GM12878 (cell line): Measurements from ENCODE around the gene AKT1. TPM values are rescaled to one million over a fixed set of nuclear protein-coding genes. Genes with fewer than 3 reads are reported as not detected.

ENCODE experiments used
- ATAC-seq: fragments of 200-7000 bp; cut with Tn5 transposase; 3 replicates; pipeline ENCODE4 v1.9.1; 2020; ENCODE audit warnings: mild to moderate bottlenecking, moderate library complexity
- BruUV-seq: library from RNA; stranded (reverse); fragments of 400-500 nt; replicated peaks from 2 replicates; lab custom pipeline; 2021; lab: Mats Ljungman, UMichigan
- CTCF ChIA-PET: fragments of 300-600 bp; sonication (Branson Sonifier 250); formaldehyde crosslinking; extraction: SDS; loops from one replicate; lab custom pipeline; 2021; ENCODE audit warnings: inconsistent platforms; lab: Yijun Ruan, JAX
- POLR2A ChIA-PET: fragments of 350-600 bp; formaldehyde crosslinking; extraction: SDS; loops from one replicate; lab custom pipeline; 2021; ENCODE audit warnings: inconsistent platforms; lab: Charles Lee
- RAD21 ChIA-PET: fragments of 300-600 bp; sonication (Branson Sonifier 250); formaldehyde crosslinking; loops from one replicate; lab custom pipeline; 2023; ENCODE audit warnings: antibody characterized with exemption; ENCODE audit not compliant: unreplicated experiment; lab: Charles Lee
- SMC1A ChIA-PET: fragments of 300-600 bp; sonication (Branson Sonifier 250); formaldehyde crosslinking; loops from one replicate; lab custom pipeline; 2023; ENCODE audit not compliant: unreplicated experiment, uncharacterized antibody; lab: Charles Lee
- DNase-seq: peaks from one replicate; pipeline ENCODE4 v3.0.0-alpha.2; 2011; ENCODE audit warnings: low read depth, low spot score
- FAIRE-seq: peaks from 3 replicates; lab custom pipeline; 2011; peaks lifted over from hg19 to GRCh38; lab: Jason Lieb, UNC
- H2AFZ ChIP-seq: 2 replicates; pipeline ENCODE4 v1.6.0; 2011; ENCODE audit warnings: low read depth, low read length, control low read depth; ENCODE audit not compliant: control insufficient read depth
- H3K27ac ChIP-seq: 2 replicates; pipeline ENCODE4 v1.5.1; 2011; ENCODE audit warnings: control low read depth; ENCODE audit not compliant: control insufficient read depth, insufficient read depth
- H3K27me3 ChIP-seq, 2 experiments: replicated peaks in 1 of 2; 2 replicates each; pipeline versions ENCODE4 v1.6.0 to v1.6.1; 2011; ENCODE audit warnings: low read length in 1 of 2; ENCODE audit not compliant: control insufficient read depth in 2 of 2, insufficient read depth in 2 of 2
- H3K36me3 ChIP-seq, 2 experiments: 2 replicates each; pipeline ENCODE4 v1.5.1; 2011; ENCODE audit warnings: low read length in 1 of 2; ENCODE audit not compliant: control insufficient read depth in 2 of 2, insufficient read depth in 2 of 2
- H3K4me1 ChIP-seq: 2 replicates; pipeline ENCODE4 v1.6.1; 2011; ENCODE audit warnings: mild to moderate bottlenecking, low read length, moderate library complexity, mixed read lengths; ENCODE audit not compliant: control insufficient read depth, insufficient read depth
- H3K4me2 ChIP-seq: 2 replicates; pipeline ENCODE4 v1.6.0; 2011; ENCODE audit warnings: control low read depth; ENCODE audit not compliant: control insufficient read depth, insufficient read depth
- H3K4me3 ChIP-seq: fragments of 200-600 bp; sonication (generic); 2 replicates; pipeline ENCODE4 v1.5.1; 2016
- H3K79me2 ChIP-seq: 2 replicates; pipeline ENCODE4 v1.6.0; 2011; ENCODE audit warnings: low read length; ENCODE audit not compliant: control insufficient read depth, insufficient read depth
- H3K9ac ChIP-seq: 2 replicates; pipeline ENCODE4 v1.8.0; 2011; ENCODE audit warnings: low read length, control low read depth, mixed read lengths; ENCODE audit not compliant: control insufficient read depth, insufficient read depth
- H3K9me3 ChIP-seq: replicated peaks from 3 replicates; pipeline ENCODE4 v1.5.1; 2011; ENCODE audit warnings: mild to moderate bottlenecking, low read length; ENCODE audit not compliant: control insufficient read depth, insufficient read depth
- H4K20me1 ChIP-seq: 2 replicates; pipeline ENCODE4 v1.6.0; 2011; ENCODE audit not compliant: control insufficient read depth, insufficient read depth
- ATF7 ChIP-seq: fragments of 450-650 bp; IDR thresholded peaks from 2 replicates; pipeline ENCODE4 v1.6.1; 2016; ENCODE audit warnings: low read depth, mild to moderate bottlenecking
- BACH1 ChIP-seq: fragments of 450-650 bp; IDR thresholded peaks from 2 replicates; pipeline ENCODE4 v1.6.1; 2017; ENCODE audit warnings: mild to moderate bottlenecking, borderline replicate concordance
- BMI1 ChIP-seq: fragments of 450-650 bp; IDR thresholded peaks from 2 replicates; pipeline ENCODE4 v1.6.1; 2016; ENCODE audit warnings: mild to moderate bottlenecking, moderate library complexity, borderline replicate concordance
- CEBPB ChIP-seq, 2 experiments: fragments of 150-350 bp in 1 of 2; IDR thresholded peaks; 2 replicates each; pipeline ENCODE4 v1.6.1; 2012 to 2014; ENCODE audit warnings: low read depth in 2 of 2, low read length in 2 of 2, borderline replicate concordance in 1 of 2, inconsistent platforms in 1 of 2
- CHD4 ChIP-seq: fragments of 200-600 bp; sonication (generic); IDR thresholded peaks from 2 replicates; pipeline ENCODE4 v1.6.1; 2016; ENCODE audit warnings: mild to moderate bottlenecking
- E4F1 ChIP-seq: fragments of 450-650 bp; IDR thresholded peaks from 2 replicates; pipeline ENCODE4 v1.6.1; 2018; ENCODE audit warnings: borderline replicate concordance, mild to moderate bottlenecking; ENCODE audit not compliant: partially characterized antibody
- HDAC2 ChIP-seq: fragments of 200-600 bp; sonication (generic); IDR thresholded peaks from 2 replicates; pipeline ENCODE4 v1.6.1; 2017
- IRF3 ChIP-seq: fragments of 450-650 bp; IDR thresholded peaks from 2 replicates; pipeline ENCODE4 v1.6.1; 2014; ENCODE audit warnings: mild to moderate bottlenecking
- MLLT1 ChIP-seq: fragments of 450-650 bp; IDR thresholded peaks from 2 replicates; pipeline ENCODE4 v1.6.1; 2016; ENCODE audit warnings: mild to moderate bottlenecking
- MTA2 ChIP-seq: fragments of 450-650 bp; IDR thresholded peaks from 2 replicates; pipeline ENCODE4 v1.6.1; 2016; ENCODE audit warnings: low read depth, mild to moderate bottlenecking, moderate library complexity
- NFYB ChIP-seq: IDR thresholded peaks from 2 replicates; pipeline ENCODE4 v1.6.1; 2011; ENCODE audit warnings: low read depth, mild to moderate bottlenecking, low read length, improper control_type of control experiment, moderate library complexity; ENCODE audit not compliant: insufficient read depth
- NR2C1 ChIP-seq: fragments of 450-650 bp; IDR thresholded peaks from 2 replicates; pipeline ENCODE4 v1.6.1; 2017; ENCODE audit warnings: antibody characterized with exemption, mild to moderate bottlenecking, moderate library complexity
- PBX3 ChIP-seq: IDR thresholded peaks from 2 replicates; pipeline ENCODE4 v1.6.1; 2011; ENCODE audit warnings: mild to moderate bottlenecking, low read depth, low read length, moderate library complexity; ENCODE audit not compliant: insufficient replicate concordance
- RFX5 ChIP-seq: IDR thresholded peaks from 2 replicates; pipeline ENCODE4 v1.6.1; 2011; ENCODE audit warnings: low read depth, low read length, improper control_type of control experiment
- SMAD5 ChIP-seq: IDR thresholded peaks from 2 replicates; pipeline ENCODE4 v1.6.1; 2016; ENCODE audit warnings: antibody characterized with exemption, low read depth
- SMARCA5 ChIP-seq: fragments of 450-650 bp; IDR thresholded peaks from 2 replicates; pipeline ENCODE4 v1.6.1; 2017; ENCODE audit warnings: mild to moderate bottlenecking
- SREBF1 ChIP-seq: IDR thresholded peaks from 2 replicates; pipeline ENCODE4 v1.6.1; 2012; ENCODE audit warnings: mild to moderate bottlenecking, low read length
- SRF ChIP-seq, 2 experiments: IDR thresholded peaks; 2 replicates each; pipeline ENCODE4 v1.6.1; 2011; ENCODE audit warnings: low read depth in 2 of 2, low read length in 2 of 2, mild to moderate bottlenecking in 1 of 2, moderate library complexity in 1 of 2
- ZNF24 ChIP-seq: fragments of 450-650 bp; IDR thresholded peaks from 2 replicates; pipeline ENCODE4 v1.6.1; 2017; ENCODE audit warnings: antibody characterized with exemption, mild to moderate bottlenecking
- WGBS: methylation state at CpG from one replicate; pipeline ENCODE4 v1.1.6; 2016; ENCODE audit warnings: low lambda C conversion rate; ENCODE audit not compliant: insufficient replicate concordance, insufficient coverage; ENCODE audit errors: missing lambda C conversion rate; 5-methylcytosine and 5-hydroxymethylcytosine counted together
- in situ Hi-C: fragments of 300-500 bp; cut with MboI; formaldehyde crosslinking; loops from 9 replicates; pipeline ENCODE4 v1.14.3; 2018; ENCODE audit warnings: mixed read lengths
- intact Hi-C: fragments of 100-400 bp; cut with micrococcal nuclease; formaldehyde crosslinking; loops from one replicate; pipeline ENCODE4 v1.14.2; 2022; ENCODE audit not compliant: unreplicated experiment
- polyA plus RNA-seq, 11 experiments: library from polyadenylated mRNA; depleted of rRNA in 4 of 11; unstranded in 6 of 11; stranded (reverse) in 5 of 11; fragments of >200 nt; fragmentation: Nextera tagmentation in 4 of 11; fragmentation: Illumina TruSeq in 1 of 11; extraction: Ambion mirVana in 4 of 11; extraction: Trizol in 1 of 11; gene quantifications; 1 replicate in 1 of 11; 2 replicates in 10 of 11; pipeline versions ENCODE4 v1.2.1 to v1.2.3, GENCODE V29; 2011 to 2016; ENCODE audit warnings: inconsistent platforms in 2 of 11, missing spikeins in 2 of 11, low read depth in 1 of 11
- total RNA-seq, 4 experiments: library from RNA; depleted of rRNA in 3 of 4; stranded (reverse); fragments of >200 nt in 3 of 4; fragmentation: Illumina TruSeq in 1 of 4; extraction: Trizol in 1 of 4; gene quantifications; 2 replicates each; pipeline versions ENCODE4 v1.2.1 to v1.2.3, GENCODE V29; 2013 to 2021

Gene AKT1
- total and polyA plus RNA-seq, 10 of the 15 experiments (the other 5 are each of a cell fraction or from before 2014, with no cell fraction given): 0.63 to 110 (median 58.9) TPM

- Histone ChIP-seq H3K36me3 (no peaks in the 10 kb centered on the region), H3K27me3 (no peaks in the 10 kb centered on the region; a peak in 1 of 4 replicates), H3K79me2 (no peaks in the 10 kb centered on the region), H3K9me3 (no peaks in the 10 kb centered on the region), H3K9ac (no peak overlapping the region), H3K4me1 (peaks cover 8% of the 10 kb centered on the region), H3K4me2 (no peak overlapping the region), H4K20me1 (no peaks in the 10 kb centered on the region), H3K4me3 (no peak overlapping the region), H2AFZ (no peak overlapping the region), H3K27ac (no peak overlapping the region)
- intact Hi-C loops (no loop called here), in situ Hi-C loops (no loop called here)
- no peak for ATAC-seq
- ChIA-PET RAD21 (no interaction called here), CTCF (no interaction called here), POLR2A (no interaction called here), SMC1A (no interaction called here)
- no peak for FAIRE-seq
- WGBS: 60% methylated on average over 16 of the region's 18 CpGs
- BruUV-seq: no TSS peak
- DNase-seq: no peak
- TF ChIP-seq SREBF1 (no peak), BACH1 (no peak), HDAC2 (no peak), ZNF24 (no peak), BMI1 (no peak), SMARCA5 (no peak), CHD4 (no peak), MLLT1 (no peak), IRF3 (no peak), SMAD5 (no peak), PBX3 (no peak), NR2C1 (no peak), CEBPB (IDR thresholded peaks at IDR 0.05; ENCODE audit: borderline replicate concordance in 1 of 2, low read depth in 2 of 2, low read length in 2 of 2) (no peak), MTA2 (no peak), SRF (IDR thresholded peaks at IDR 0.05; ENCODE audit: low read depth in 2 of 2, low read length in 2 of 2) (no peak), E4F1 (no peak), NFYB (no peak), RFX5 (no peak), ATF7 (no peak)
Measured at GRCh38 chr14:104804481-104805325, 9.2 kb upstream of the AKT1 start.
